ENCODE measurements around the gene ITGA2.

Gene ITGA2

DNA sequence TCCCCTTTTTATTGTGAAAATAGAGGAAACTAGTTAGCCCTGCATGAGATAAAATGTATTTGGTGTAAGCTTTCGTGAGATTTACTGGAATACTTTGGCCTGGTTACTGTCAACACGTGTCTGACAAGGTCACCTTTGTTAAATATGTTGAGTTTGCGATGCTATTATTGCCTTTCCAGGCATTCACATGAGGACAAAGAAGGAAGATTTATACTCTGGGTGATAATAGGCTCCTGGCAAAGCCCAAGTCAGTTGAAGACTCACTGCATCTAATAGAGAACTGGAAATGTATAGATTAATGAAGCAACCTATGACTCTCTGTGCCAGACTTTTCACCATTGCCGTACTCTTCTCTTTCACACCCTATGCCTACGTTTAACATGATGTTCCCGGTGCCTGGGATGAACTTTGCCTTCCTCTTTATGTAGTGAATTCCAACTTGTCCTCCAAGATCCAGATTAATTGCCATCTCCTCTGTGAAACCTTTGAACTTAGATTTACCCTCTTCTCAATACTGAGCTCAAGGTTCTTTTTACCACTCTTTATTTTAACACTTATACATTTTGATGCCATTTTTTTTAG is 33.9 kb downstream of the ITGA2 start:
- no peak for DNase-seq

DNA sequence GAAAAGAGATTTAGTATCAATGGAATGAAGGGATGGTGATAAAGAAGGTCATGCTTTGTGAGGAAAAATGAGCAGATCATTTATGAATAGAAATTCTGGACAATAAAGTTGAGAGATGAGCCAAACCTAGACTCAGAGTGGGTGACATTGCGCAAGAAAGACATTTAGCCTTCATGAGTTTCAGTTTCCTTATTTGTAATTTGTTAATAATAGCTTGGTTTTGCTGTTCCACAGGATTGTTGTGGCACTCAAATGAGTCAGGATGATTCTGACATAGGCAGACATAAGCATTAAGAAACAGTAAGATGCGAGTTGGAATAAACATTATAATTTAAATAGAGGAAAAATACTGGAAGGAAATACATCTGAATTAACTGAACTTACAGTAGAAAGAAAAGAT is 34.8 kb downstream of the ITGA2 start:
- no peak for DNase-seq

GRCh38 chr5:53024535-53024934 is 35.4 kb downstream of the ITGA2 start:
- no peak for DNase-seq

GRCh38 chr5:53025487-53025886 is 36.3 kb downstream of the ITGA2 start:
- DNase-seq: no peak

GRCh38 chr5:53027913-53028312 is 38.8 kb downstream of the ITGA2 start:
- DNase-seq: peak; percentile 83

- no peak for DNase-seq
These were observed 40.5 kb downstream of the ITGA2 start for GRCh38 chr5:53029608-53030007.

GRCh38 chr5:53030893-53031292 is 41.7 kb downstream of the ITGA2 start:
- DNase-seq: peak; percentile 69

- DNase-seq: peak; percentile 30
These were observed 42.5 kb downstream of the ITGA2 start for GRCh38 chr5:53031695-53032096.

- DNase-seq: peak; percentile 48
These were observed 43.0 kb downstream of the ITGA2 start for GRCh38 chr5:53032188-53032587.

- DNase-seq: no peak
These were observed 45.7 kb downstream of the ITGA2 start for GRCh38 chr5:53034832-53035231.

- DNase-seq: peak; percentile 10
These were observed 46.8 kb downstream of the ITGA2 start for GRCh38 chr5:53035868-53036381.

DNA sequence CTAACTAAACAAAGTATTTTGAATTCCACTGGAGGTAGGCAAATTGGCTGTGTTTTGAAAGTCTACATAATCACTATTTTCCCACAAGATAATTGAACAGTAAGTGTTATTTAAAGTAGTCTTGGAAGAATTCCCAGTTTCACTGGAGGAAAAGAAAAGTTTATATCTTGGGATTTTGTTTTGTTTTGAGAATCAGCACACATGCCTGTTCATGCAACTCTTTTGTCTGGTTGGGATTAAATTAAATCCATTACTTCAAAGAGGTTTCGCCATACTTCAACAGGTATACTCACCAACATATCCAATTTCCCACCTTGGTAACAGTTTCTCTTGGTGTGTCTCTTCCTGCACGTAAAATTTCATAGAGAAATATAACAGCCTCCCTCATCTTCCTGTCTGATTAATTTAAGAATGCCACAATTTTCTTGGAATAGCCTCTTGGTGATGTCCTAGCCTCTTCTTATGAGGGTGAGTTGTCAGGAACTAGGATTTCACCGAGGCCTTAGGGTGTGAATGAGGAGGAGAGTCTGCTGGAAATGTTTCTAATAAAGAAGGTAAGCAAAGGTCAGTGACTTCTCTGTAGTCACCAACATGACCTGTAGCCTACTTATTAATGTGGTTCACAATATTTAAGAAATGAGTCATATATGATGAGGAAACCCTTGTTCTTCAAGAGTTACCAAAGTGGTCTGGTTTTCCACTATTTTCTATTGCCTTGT is 48.1 kb downstream of the ITGA2 start:
- peak; percentile 7 for DNase-seq

- peak; percentile 66 for DNase-seq
These were observed 49.2 kb downstream of the ITGA2 start for GRCh38 chr5:53038196-53038847.

- no peak for DNase-seq
These were observed 50.7 kb downstream of the ITGA2 start for GRCh38 chr5:53039855-53040254.

DNA sequence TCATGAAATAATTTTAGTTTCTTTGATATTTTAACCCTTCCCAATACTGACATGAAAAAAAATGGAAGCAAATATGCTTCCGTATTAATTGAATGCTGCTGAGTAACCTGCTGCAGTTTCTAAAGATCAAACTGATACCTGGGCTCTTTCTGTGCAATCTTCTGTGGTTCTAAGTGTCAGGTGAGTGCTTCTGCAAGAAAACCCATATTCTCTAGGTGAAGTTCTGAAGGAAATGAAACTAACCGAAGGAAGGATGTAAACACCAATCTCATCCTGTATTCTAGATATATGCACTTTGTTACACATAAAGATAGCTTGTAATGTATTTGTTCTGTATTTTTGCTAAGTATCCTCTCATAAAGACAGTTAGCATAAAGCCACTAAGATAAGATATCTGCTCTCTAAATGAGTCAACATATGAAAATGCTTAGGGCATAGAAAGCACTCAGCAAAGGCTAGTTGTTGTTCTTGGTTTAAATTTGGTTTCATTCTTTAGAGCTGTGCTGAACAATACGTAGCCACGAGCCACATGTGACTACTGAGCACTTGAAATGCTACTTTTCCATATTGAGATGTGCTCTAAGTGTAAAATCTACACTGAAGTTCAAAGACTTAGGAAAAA is 52.0 kb downstream of the ITGA2 start:
- DNase-seq: no peak

GRCh38 chr5:53041740-53042139 is 52.6 kb downstream of the ITGA2 start:
- DNase-seq: no peak

- DNase-seq: no peak
These were observed 56.1 kb downstream of the ITGA2 start for GRCh38 chr5:53045263-53045662.

GRCh38 chr5:53048248-53048647 is 59.1 kb downstream of the ITGA2 start:
- DNase-seq: no peak

GRCh38 chr5:53052499-53052898 is 63.3 kb downstream of the ITGA2 start:
- DNase-seq: no peak

DNA sequence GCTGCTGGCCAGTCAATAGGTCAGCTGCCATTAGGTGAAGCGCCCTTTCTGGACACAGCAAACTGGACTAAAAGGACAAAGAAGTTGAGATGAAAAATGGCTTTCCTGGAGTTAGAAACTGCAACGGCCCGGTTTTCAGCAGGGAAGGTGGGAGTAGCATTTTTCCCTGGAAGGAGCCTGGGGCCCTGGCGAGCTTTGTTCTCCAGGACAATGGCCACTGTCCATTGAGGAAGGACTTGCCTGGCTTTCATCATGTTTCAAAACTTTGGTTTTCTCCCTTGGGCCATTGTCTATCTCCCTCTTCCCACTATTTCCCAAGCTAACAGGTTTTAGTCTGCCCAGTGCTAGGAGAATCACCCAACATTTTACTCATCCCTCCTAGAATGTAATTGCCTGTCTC is 64.2 kb downstream of the ITGA2 start:
- no peak for DNase-seq

- no peak for DNase-seq
These were observed 66.2 kb downstream of the ITGA2 start for GRCh38 chr5:53055365-53055764.

DNA sequence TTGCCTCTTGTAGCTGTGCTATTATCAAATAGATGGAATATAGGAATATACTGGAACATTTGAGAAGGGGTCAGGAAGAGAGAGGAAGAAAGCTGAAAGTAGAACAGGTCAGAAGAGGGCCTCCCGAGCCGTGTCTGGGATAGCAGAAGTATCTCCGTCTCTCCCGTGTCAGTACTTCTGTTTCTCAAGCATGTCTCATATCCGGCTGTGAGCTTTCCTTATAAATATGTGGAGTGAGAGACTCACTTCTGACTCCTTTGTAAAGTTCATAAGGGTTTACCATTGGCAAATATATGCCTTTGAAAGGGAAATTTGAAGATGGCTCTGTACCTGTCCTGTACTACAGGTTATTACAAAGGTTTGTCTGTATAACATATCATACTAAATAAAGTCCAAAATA is 70.1 kb downstream of the ITGA2 start:
- DNase-seq: no peak

- DNase-seq: no peak
These were observed 74.0 kb downstream of the ITGA2 start for GRCh38 chr5:53063176-53063575.

- DNase-seq: no peak
These were observed 74.6 kb downstream of the ITGA2 start for GRCh38 chr5:53063791-53064190.
